Glutamatergic neuron (in vitro differentiated cells): ENCODE data around the gene RPLP2. TPM values are rescaled to one million over a fixed set of nuclear protein-coding genes. Genes with fewer than 3 reads are reported as not detected.

Source experiments
- DNase-seq: peaks from one replicate; pipeline ENCODE4 v3.0.0; 2022
- H3K27ac Mint-ChIP-seq: one replicate; pipeline ENCODE4 v1.8.0; 2020; ENCODE audit warnings: mild to moderate bottlenecking, mixed read lengths, inconsistent platforms; ENCODE audit not compliant: unreplicated experiment
- H3K27me3 Mint-ChIP-seq: one replicate; pipeline ENCODE4 v1.8.0; 2020; ENCODE audit warnings: mild to moderate bottlenecking, moderate library complexity, mixed read lengths, inconsistent platforms; ENCODE audit not compliant: unreplicated experiment
- H3K36me3 Mint-ChIP-seq: one replicate; pipeline ENCODE4 v1.8.0; 2020; ENCODE audit warnings: mild to moderate bottlenecking, mixed read lengths, inconsistent platforms; ENCODE audit not compliant: unreplicated experiment
- H3K4me1 Mint-ChIP-seq: one replicate; pipeline ENCODE4 v1.8.0; 2020; ENCODE audit warnings: mild to moderate bottlenecking, low read depth, mixed read lengths, inconsistent platforms; ENCODE audit not compliant: unreplicated experiment
- H3K4me3 Mint-ChIP-seq: one replicate; pipeline ENCODE4 v1.8.0; 2020; ENCODE audit warnings: mild to moderate bottlenecking, mixed read lengths, inconsistent platforms; ENCODE audit not compliant: unreplicated experiment
- H3K9me3 Mint-ChIP-seq: one replicate; pipeline ENCODE4 v1.8.0; 2020; ENCODE audit warnings: mild to moderate bottlenecking, moderate library complexity, mixed read lengths, inconsistent platforms; ENCODE audit not compliant: unreplicated experiment
- total RNA-seq: library from RNA; stranded (reverse); fragmentation: NEBNext Ultra II Directional; extraction: Animal tissue kit (Norgen Biotek cat#: 25700); gene quantifications from one replicate; pipeline ENCODE4 v1.2.1, GENCODE V29; 2021; ENCODE audit not compliant: unreplicated experiment
- TF ChIP-seq, protein P1 (sequence below): fragments of 200-600 bp; sonication (generic); IDR thresholded peaks from one replicate; pipeline ENCODE4 v1.5.0; 2021; ENCODE audit not compliant: partially characterized antibody, unreplicated experiment

Gene RPLP2
- total RNA-seq, 1 donor from 2014 or later, result 997 TPM

DNA sequence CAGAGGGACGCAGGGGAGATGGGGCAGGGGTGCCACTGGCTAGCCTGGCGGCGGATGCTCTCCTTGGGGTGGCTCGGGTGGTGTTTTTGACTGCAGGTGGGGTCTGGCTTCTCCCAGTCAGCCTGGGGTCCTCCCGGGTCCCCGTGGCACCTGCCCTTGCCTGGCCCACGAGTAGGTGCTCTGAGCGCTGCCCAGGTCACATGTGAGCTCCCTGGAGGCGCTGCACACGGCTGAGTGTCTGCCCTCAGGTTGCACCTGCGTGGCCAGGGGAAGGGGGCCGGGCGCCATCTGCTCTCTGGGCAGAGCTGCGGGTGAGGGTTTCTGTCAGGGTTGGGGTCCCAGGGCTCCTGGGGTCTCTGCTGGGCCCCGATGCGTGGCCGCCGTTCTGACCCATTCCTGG lies 38.1 kb downstream of the RPLP2 start:
- no peak overlapping the region for H3K27ac Mint-ChIP-seq
- no peaks in the 10 kb centered on the region for H3K36me3 Mint-ChIP-seq
- H3K4me3 Mint-ChIP-seq, result no peak overlapping the region

GRCh38 chr11:848380-848931 lies 38.7 kb downstream of the RPLP2 start:
- DNase-seq, result peak; percentile 74
- Mint-ChIP-seq H3K4me3 (no peak overlapping the region), H3K9me3 (peaks cover 5% of the 10 kb centered on the region), H3K4me1 (peaks cover 6% of the 10 kb centered on the region), H3K36me3 (no peaks in the 10 kb centered on the region), H3K27me3 (peaks cover 3% of the 10 kb centered on the region), H3K27ac (no peak overlapping the region)
- TF ChIP-seq, protein P1, sequence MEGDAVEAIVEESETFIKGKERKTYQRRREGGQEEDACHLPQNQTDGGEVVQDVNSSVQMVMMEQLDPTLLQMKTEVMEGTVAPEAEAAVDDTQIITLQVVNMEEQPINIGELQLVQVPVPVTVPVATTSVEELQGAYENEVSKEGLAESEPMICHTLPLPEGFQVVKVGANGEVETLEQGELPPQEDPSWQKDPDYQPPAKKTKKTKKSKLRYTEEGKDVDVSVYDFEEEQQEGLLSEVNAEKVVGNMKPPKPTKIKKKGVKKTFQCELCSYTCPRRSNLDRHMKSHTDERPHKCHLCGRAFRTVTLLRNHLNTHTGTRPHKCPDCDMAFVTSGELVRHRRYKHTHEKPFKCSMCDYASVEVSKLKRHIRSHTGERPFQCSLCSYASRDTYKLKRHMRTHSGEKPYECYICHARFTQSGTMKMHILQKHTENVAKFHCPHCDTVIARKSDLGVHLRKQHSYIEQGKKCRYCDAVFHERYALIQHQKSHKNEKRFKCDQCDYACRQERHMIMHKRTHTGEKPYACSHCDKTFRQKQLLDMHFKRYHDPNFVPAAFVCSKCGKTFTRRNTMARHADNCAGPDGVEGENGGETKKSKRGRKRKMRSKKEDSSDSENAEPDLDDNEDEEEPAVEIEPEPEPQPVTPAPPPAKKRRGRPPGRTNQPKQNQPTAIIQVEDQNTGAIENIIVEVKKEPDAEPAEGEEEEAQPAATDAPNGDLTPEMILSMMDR, result peak; percentile 84

More for the DNA sequence above, 38.1 kb downstream of the RPLP2 start:
- Mint-ChIP-seq H3K4me1 (peaks cover 6% of the 10 kb centered on the region), H3K27me3 (peaks cover 3% of the 10 kb centered on the region), H3K9me3 (peaks cover 5% of the 10 kb centered on the region)
- TF ChIP-seq, protein P1, result no peak
- no peak for DNase-seq

DNA sequence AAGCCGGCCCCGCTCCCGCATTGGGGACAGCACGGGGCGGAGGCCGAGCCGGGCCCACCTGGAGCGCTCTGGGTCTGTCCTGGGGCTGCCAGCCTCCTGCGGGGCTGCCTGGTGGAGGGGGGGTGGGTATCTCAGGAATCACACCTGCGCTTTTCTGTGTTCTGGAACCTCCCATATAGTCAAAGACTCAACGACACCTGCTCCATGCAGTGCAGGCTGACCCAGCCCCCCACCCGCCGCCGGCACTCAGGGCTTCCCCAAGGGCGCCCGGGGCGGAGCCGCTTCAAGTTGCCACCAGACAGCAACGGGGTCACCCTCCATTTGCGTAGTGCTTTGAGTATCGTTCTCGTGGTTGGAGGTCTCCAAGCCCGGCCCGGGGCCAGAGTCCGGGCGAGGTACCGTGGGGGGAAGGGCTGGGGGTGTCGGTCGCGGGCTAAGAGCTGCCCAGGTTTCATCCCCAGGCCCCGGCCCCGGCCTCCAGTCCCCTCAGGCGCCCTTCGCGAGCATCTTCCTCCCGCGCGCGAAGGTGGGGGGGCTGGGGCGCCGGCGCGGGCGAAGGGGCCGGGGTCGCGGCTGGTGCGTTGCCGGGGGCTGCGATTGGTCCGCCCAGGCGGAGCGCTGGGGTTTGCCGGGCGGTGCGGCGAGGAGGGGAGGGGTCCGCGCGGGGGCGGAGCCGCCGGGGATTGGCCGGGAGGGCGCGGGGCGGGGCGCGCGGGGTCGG lies 39.5 kb downstream of the RPLP2 start:
- TF ChIP-seq, protein P1, result no peak
- Mint-ChIP-seq H3K27ac (no peak overlapping the region), H3K4me1 (peaks cover 6% of the 10 kb centered on the region), H3K36me3 (no peaks in the 10 kb centered on the region), H3K9me3 (peaks cover 2% of the 10 kb centered on the region), H3K27me3 (peaks cover 3% of the 10 kb centered on the region), H3K4me3 (no peak overlapping the region)
- peak; percentile 86 for DNase-seq

- Mint-ChIP-seq H3K27ac (no peak overlapping the region), H3K4me1 (peaks cover 4% of the 10 kb centered on the region), H3K36me3 (no peaks in the 10 kb centered on the region), H3K27me3 (peaks cover 3% of the 10 kb centered on the region), H3K4me3 (peak overlapping the region; percentile 77), H3K9me3 (peaks cover 2% of the 10 kb centered on the region)
- DNase-seq, result no peak
- TF ChIP-seq, protein P1, result no peak
These were observed 40.4 kb downstream of the RPLP2 start for GRCh38 chr11:849951-850774.
